ENCODE measurements around the gene TIMP3. TPM values are rescaled to one million over a fixed set of nuclear protein-coding genes. Genes with fewer than 3 reads are reported as not detected.

Gene TIMP3
- total and polyA plus RNA-seq, 2 of the 4 experiments (the other 2 are of a cell fraction) = 98.8 to 179 TPM

- no peak overlapping the region for H3K9ac ChIP-seq (ENCODE audit: low read depth, low read length)
- no peak overlapping the region for H3K23ac ChIP-seq (ENCODE audit: low read depth, low read length)
- no peak overlapping the region for H3K56ac ChIP-seq (ENCODE audit: extremely low read depth, insufficient read depth, low read length)
- dilution Hi-C loops (cut with HindIII; ENCODE audit: low sequenced_read_pairs, unreplicated experiment) (no loop called here), intact Hi-C loops (cut with micrococcal nuclease) (no loop called here), in situ Hi-C loops (cut with MboI; ENCODE audit: low sequenced_read_pairs) (no loop called here)
- no peaks in the 10 kb centered on the region for H4K20me1 ChIP-seq (ENCODE audit: insufficient read depth, low read length)
- H3K4me1 ChIP-seq (ENCODE audit: control insufficient read depth, insufficient read depth, low read length) = peaks cover 12% of the 10 kb centered on the region
- no peak overlapping the region; the same call in 2 of the 3 replicates for H2BK15ac ChIP-seq (ENCODE audit: low read depth, low read length)
- no peak overlapping the region for H3K4me2 ChIP-seq (ENCODE audit: low read depth, low read length)
- WGBS, 2 experiments (ENCODE audit: extremely low coverage in 2 of 2, insufficient read length in 1 of 2) = 54% methylated on average over 2 of the region's 5 CpGs; no CpG with 5 or more reads in 1 of the 2 experiments
- H2BK5ac ChIP-seq (ENCODE audit: low read depth, low read length, poor library complexity, severe bottlenecking) = no peak overlapping the region
- CTCF ChIA-PET = interaction anchor here (2.4 kb wide), 1 partner anchor 12 kb away, joined by 6 read pairs; no protein-coding TSS in a partner anchor
- peak overlapping the region in 1 of 2 experiments; percentile 65; a peak in 1 of 4 replicates for H4K8ac ChIP-seq (ENCODE audit: low read depth in 2 of 2, low read length in 2 of 2)
- H3K4me3 ChIP-seq (ENCODE audit: insufficient read depth, low read depth, low read length) = no peak overlapping the region
- peaks cover 3% of the 10 kb centered on the region; the same call in 1 of the 2 replicates for H3K9me1 ChIP-seq (ENCODE audit: insufficient read depth, low read length)
- H2AK5ac ChIP-seq (ENCODE audit: low read depth, low read length) = no peak overlapping the region; the same call in 1 of the 2 replicates
- H3K18ac ChIP-seq (ENCODE audit: low read depth, low read length) = peak overlapping the region; percentile 48
- no peak overlapping the region; the same call in 1 of the 2 replicates for H3K4ac ChIP-seq (ENCODE audit: low read depth, low read length)
- no peak overlapping the region for H2AFZ ChIP-seq (replicated peaks; ENCODE audit: low read length, poor library complexity)
- peak overlapping the region; percentile 47 for H4K91ac ChIP-seq (ENCODE audit: insufficient read depth, low read depth, low read length)
- H3K9me3 ChIP-seq (ENCODE audit: control insufficient read depth, insufficient read depth, low read length) = no peaks in the 10 kb centered on the region
- no peak overlapping the region for H3K27ac ChIP-seq (ENCODE audit: insufficient read depth, low read length)
- BruUV-seq (replicated peaks) = no TSS peak
- peak overlapping the region; percentile 39; the same call in 1 of the 2 replicates for H2BK20ac ChIP-seq (ENCODE audit: low read depth, low read length)
- no peaks in the 10 kb centered on the region for H3K79me1 ChIP-seq (ENCODE audit: low read depth in 1 of 2, low read length in 2 of 2)
- peak overlapping the region; percentile 48 for H3K14ac ChIP-seq (replicated peaks; ENCODE audit: low read depth, low read length)
- H2AK9ac ChIP-seq (replicated peaks; ENCODE audit: low read depth, low read length, poor library complexity) = no peak overlapping the region
- ATAC-seq (ENCODE audit: low read depth) (no peak), DNase-seq (no peak)
- no peak for TF ChIP-seq BHLHE40 (IDR thresholded peaks at IDR 0.05; ENCODE audit: low read depth, low read length)
- peak overlapping the region; percentile 57 for H2BK120ac ChIP-seq (ENCODE audit: low read depth, low read length)
- peak overlapping the region; percentile 31; the same call in 1 of the 2 replicates for H4K5ac ChIP-seq (ENCODE audit: low read depth, low read length)
- H3K36me3 ChIP-seq (ENCODE audit: control insufficient read depth, insufficient read depth, low read length) = no peaks in the 10 kb centered on the region
- H3K27me3 ChIP-seq (ENCODE audit: control insufficient read depth, insufficient read depth, low read length) = no peaks in the 10 kb centered on the region
- POLR2A ChIA-PET (ENCODE audit: unreplicated experiment) = no interaction called here
Observed at GRCh38 chr22:32785321-32786026, 16.0 kb upstream of the TIMP3 start.

Data from IMR-90 (cell line).